ENCODE measurements around the gene CDK10.

CDK10 gene

GRCh38 chr16:89710709-89711564 is 24.4 kb downstream of the CDK10 start:
- DNase-seq (ENCODE audit: low spot score) (no peak), FAIRE-seq (no peak)

GRCh38 chr16:89711601-89712273 is 25.2 kb downstream of the CDK10 start:
- peak; percentile 49 for DNase-seq (ENCODE audit: low spot score)
- no peak for FAIRE-seq

DNA sequence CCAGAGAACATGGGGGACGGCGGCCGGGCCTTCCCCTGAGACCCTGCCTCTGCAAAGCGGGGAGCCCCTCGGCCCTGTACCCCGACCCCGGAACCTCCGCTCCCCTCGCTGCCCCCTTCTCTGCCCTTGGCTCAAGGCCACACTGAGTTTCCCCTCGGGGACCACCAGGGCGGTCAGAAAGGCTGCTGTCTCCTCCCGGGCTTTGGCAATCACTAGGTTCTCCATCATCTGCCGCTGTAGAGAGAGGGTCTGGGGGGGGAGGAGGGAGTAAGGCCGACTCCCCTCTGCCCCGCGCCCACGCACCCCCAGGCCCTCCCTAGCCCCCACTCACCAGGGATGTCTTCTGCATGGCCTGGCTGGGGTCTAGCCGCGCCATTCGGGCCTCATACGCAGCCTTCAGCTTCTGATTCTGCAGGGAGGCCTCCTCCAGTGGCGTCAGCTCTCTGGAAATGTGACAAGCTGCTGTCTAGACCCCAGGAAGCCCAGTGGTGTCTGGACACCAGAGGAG is 25.8 kb downstream of the CDK10 start:
- no peak for FAIRE-seq
- no peak for DNase-seq (ENCODE audit: low spot score)

DNA sequence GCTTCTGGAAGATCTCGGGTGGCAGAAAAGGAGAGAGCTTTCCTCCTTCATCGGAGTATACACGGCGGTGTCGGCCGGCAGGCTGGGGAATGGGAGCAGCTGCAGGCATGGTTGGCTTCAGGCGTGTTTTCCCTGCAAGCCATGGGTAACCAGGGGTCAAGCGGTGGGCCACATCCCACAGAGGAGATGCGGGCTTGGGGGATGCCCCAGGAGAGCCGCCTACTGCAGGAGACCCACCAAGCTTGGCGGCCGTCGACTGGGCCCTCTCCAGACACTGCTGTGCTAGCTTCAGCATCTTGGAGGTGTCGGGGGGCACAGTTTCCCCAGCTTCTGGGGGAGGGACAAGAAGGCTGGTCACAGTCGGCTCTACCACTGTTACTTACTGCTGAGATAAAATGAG is 30.0 kb downstream of the CDK10 start:
- FAIRE-seq = no peak

GRCh38 chr16:89716916-89717687 is 30.6 kb downstream of the CDK10 start:
- FAIRE-seq (no peak), DNase-seq (ENCODE audit: low spot score) (no peak)

More for the DNA sequence above, 30.0 kb downstream of the CDK10 start:
- no peak for DNase-seq (ENCODE audit: low spot score)

- FAIRE-seq (no peak), DNase-seq (ENCODE audit: low spot score) (no peak)
Measured at GRCh38 chr16:89717688-89718505, 31.4 kb downstream of the CDK10 start.

- DNase-seq (ENCODE audit: low spot score) = no peak
Measured at GRCh38 chr16:89720551-89720812, 34.0 kb downstream of the CDK10 start.

DNA sequence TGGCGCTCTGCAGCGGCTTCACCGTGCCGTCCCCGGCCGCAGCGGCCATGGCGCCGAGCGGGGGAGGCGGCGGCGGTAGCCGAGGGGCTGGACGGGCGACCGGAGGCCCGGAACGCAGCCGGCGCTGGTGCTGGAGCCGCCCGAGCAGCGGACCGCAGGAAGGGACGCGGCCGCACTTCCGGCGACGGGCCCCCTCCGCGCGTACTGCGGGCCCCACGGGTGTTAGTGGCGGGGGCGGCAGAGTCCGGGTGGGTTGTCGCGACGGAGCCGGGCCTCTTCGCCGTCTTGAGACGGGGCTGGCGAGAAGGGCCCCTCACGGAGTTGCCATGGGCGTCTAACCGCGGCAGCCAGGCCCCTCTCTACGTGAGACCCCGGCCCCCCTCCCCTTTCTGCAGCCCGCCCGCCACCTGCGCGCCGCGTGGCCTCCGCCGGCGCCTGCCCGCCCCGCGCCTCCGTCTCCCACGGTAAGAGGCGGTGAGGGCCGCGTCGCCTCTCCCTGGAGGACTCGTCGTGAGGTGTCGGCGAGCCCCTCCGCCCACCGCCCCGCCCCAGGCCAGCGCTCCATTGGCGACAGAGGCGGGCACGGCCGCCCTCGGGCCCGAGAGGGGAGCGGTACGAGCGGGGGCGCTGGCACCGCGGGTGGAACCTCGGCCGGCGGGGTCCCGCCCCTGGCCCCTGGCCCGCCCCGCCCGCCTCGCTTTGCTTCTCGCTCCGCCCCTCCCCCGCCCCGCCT is 34.5 kb downstream of the CDK10 start, which contains the start of the genes VPS9D1 and ZNF276:
Gene VPS9D1, minus strand, starts transcription at position 86 of the 733 bp plus-strand sequence. Its CDS starts 37 bp downstream, at position 49.
Gene ZNF276, plus strand, starts transcription at position 725 of the 733 bp plus-strand sequence. CDS start 104 bp downstream, outside the sequence.
- FAIRE-seq (peak; percentile 80), DNase-seq (ENCODE audit: low spot score) (peak; percentile 89)

More at GRCh38 chr16:89720551-89720812, 34.0 kb downstream of the CDK10 start:
- FAIRE-seq = no peak

GRCh38 chr16:89721546-89722391 is 35.3 kb downstream of the CDK10 start:
- peak; percentile 61 for DNase-seq (ENCODE audit: low spot score)
- no peak for FAIRE-seq

DNA sequence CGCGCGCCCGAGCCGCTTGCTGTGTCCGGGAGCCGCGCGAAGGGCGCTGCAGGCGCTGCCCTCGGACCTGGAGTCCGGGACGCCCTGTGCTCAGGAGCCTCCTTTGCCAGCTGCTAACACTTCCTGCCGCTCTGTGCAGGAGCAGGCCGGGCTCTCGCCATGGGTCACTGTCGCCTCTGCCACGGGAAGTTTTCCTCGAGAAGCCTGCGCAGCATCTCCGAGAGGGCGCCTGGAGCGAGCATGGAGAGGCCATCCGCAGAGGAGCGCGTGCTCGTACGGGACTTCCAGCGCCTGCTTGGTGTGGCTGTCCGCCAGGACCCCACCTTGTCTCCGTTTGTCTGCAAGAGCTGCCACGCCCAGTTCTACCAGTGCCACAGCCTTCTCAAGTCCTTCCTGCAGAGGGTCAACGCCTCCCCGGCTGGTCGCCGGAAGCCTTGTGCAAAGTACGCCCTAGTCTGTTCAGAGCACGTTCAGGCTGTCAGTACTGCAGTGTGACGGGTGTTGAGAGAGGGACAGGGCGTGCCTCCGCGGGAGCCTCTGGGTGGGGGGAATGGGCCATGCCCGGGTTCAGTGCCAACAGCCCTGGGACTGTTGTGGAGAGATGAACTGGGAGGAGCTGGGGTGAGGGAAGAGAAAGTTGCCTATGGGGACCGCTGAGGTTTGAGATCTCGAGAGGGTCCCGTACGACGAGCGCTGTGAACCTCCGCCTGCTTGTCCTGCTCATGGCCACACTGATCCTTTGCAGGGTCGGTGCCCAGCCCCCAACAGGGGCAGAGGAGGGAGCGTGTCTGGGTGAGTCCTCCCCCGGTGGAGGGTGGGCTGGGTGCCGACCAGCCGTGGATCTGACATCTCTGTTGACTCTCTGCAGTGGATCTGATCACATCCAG is 36.1 kb downstream of the CDK10 start:
- FAIRE-seq = no peak
- DNase-seq (ENCODE audit: low spot score) = no peak

GRCh38 chr16:89723279-89724250 is 37.1 kb downstream of the CDK10 start:
- FAIRE-seq = no peak
- DNase-seq (ENCODE audit: low spot score) = no peak

GRCh38 chr16:89727406-89728120 is 41.1 kb downstream of the CDK10 start:
- no peak for DNase-seq (ENCODE audit: low spot score)
- no peak for FAIRE-seq

GRCh38 chr16:89729293-89729692 is 42.8 kb downstream of the CDK10 start:
- DNase-seq (ENCODE audit: low spot score) = no peak
- no peak for FAIRE-seq

GRCh38 chr16:89729863-89730593 is 43.5 kb downstream of the CDK10 start:
- no peak for FAIRE-seq

GRCh38 chr16:89730610-89731234 is 44.2 kb downstream of the CDK10 start:
- DNase-seq (ENCODE audit: low spot score) (no peak), FAIRE-seq (peak; percentile 86)

More at GRCh38 chr16:89729863-89730593, 43.5 kb downstream of the CDK10 start:
- DNase-seq (ENCODE audit: low spot score) = no peak
